IMR-90 (cell line): ENCODE measurements around the gene CALHM1. TPM values are rescaled to one million over a fixed set of nuclear protein-coding genes. Genes with fewer than 3 reads are reported as not detected.

Experiments used
- ATAC-seq: fragments of 200-7000 bp; cut with Tn5 transposase; 2 replicates; pipeline ENCODE4 v1.9.1; 2020; ENCODE audit warnings: low read depth, mild to moderate bottlenecking, moderate library complexity
- BruUV-seq: library from RNA; stranded (reverse); fragments of 400-500 nt; replicated peaks from 2 replicates; lab custom pipeline; 2021; lab: Mats Ljungman, UMichigan
- CTCF ChIA-PET: fragments of 300-600 bp; formaldehyde crosslinking; extraction: SDS; loops from one replicate; lab custom pipeline; 2021; ENCODE audit warnings: antibody characterized with exemption; lab: Yijun Ruan, JAX
- POLR2A ChIA-PET: fragments of 300-600 bp; sonication (Branson Sonifier 250); formaldehyde crosslinking; loops from one replicate; lab custom pipeline; 2022; ENCODE audit warnings: antibody characterized with exemption; ENCODE audit not compliant: unreplicated experiment; lab: Charles Lee
- DNase-seq: peaks from one replicate; pipeline ENCODE4 v3.0.0; 2013
- H2AFZ ChIP-seq: replicated peaks from 2 replicates; pipeline ENCODE3; 2013; ENCODE audit warnings: low read length, mild to moderate bottlenecking; ENCODE audit not compliant: poor library complexity
- H2AK5ac ChIP-seq: 2 replicates; pipeline ENCODE4 v1.6.1; 2013; ENCODE audit warnings: low read depth, low read length, inconsistent platforms
- H2AK9ac ChIP-seq: replicated peaks from 2 replicates; pipeline ENCODE3; 2013; ENCODE audit warnings: mild to moderate bottlenecking, low read depth, low read length, moderate library complexity; ENCODE audit not compliant: poor library complexity
- H2BK120ac ChIP-seq: 2 replicates; pipeline ENCODE4 v1.6.1; 2013; ENCODE audit warnings: low read depth, low read length, inconsistent platforms
- H2BK15ac ChIP-seq: 3 replicates; pipeline ENCODE4 v1.6.1; 2013; ENCODE audit warnings: low read depth, low read length, inconsistent platforms
- H2BK20ac ChIP-seq: 2 replicates; pipeline ENCODE4 v1.6.1; 2013; ENCODE audit warnings: low read depth, mild to moderate bottlenecking, inconsistent platforms, low read length, moderate library complexity
- H2BK5ac ChIP-seq: 2 replicates; pipeline ENCODE4 v1.6.1; 2013; ENCODE audit warnings: mild to moderate bottlenecking, low read depth, low read length, inconsistent platforms; ENCODE audit not compliant: poor library complexity, severe bottlenecking
- H3K14ac ChIP-seq: replicated peaks from 2 replicates; pipeline ENCODE4 v1.6.1; 2013; ENCODE audit warnings: low read depth, low read length, inconsistent platforms
- H3K18ac ChIP-seq: 2 replicates; pipeline ENCODE4 v1.6.1; 2013; ENCODE audit warnings: low read depth, low read length, control low read depth
- H3K23ac ChIP-seq: 2 replicates; pipeline ENCODE4 v1.6.1; 2013; ENCODE audit warnings: low read depth, low read length, inconsistent platforms
- H3K27ac ChIP-seq: 2 replicates; pipeline ENCODE4 v1.5.1; 2013; ENCODE audit warnings: mild to moderate bottlenecking, control low read depth, low read length; ENCODE audit not compliant: insufficient read depth
- H3K27me3 ChIP-seq: 2 replicates; pipeline ENCODE4 v1.6.1; 2013; ENCODE audit warnings: low read length; ENCODE audit not compliant: control insufficient read depth, insufficient read depth
- H3K36me3 ChIP-seq: 2 replicates; pipeline ENCODE4 v1.6.1; 2013; ENCODE audit warnings: low read length, mixed read lengths; ENCODE audit not compliant: control insufficient read depth, insufficient read depth
- H3K4ac ChIP-seq: 2 replicates; pipeline ENCODE4 v1.6.1; 2013; ENCODE audit warnings: low read depth, low read length, inconsistent platforms
- H3K4me1 ChIP-seq: 2 replicates; pipeline ENCODE4 v1.6.1; 2013; ENCODE audit warnings: low read length, mixed read lengths; ENCODE audit not compliant: control insufficient read depth, insufficient read depth
- H3K4me2 ChIP-seq: 2 replicates; pipeline ENCODE4 v1.6.1; 2013; ENCODE audit warnings: low read depth, mild to moderate bottlenecking, control low read depth, low read length, moderate library complexity
- H3K4me3 ChIP-seq: 2 replicates; pipeline ENCODE4 v1.5.1; 2013; ENCODE audit warnings: low read depth, mild to moderate bottlenecking, control low read depth, low read length, moderate library complexity; ENCODE audit not compliant: insufficient read depth
- H3K56ac ChIP-seq: 2 replicates; pipeline ENCODE4 v1.6.1; 2013; ENCODE audit warnings: low read length, inconsistent platforms; ENCODE audit not compliant: insufficient read depth; ENCODE audit errors: extremely low read depth
- H3K79me1 ChIP-seq, 2 experiments: 2 replicates each; pipeline ENCODE4 v1.6.1; 2013; ENCODE audit warnings: low read length in 2 of 2, inconsistent platforms in 1 of 2, low read depth in 1 of 2
- H3K9ac ChIP-seq: 2 replicates; pipeline ENCODE4 v1.6.1; 2013; ENCODE audit warnings: low read depth, low read length, control low read depth
- H3K9me1 ChIP-seq: 2 replicates; pipeline ENCODE4 v1.6.1; 2013; ENCODE audit warnings: low read length, inconsistent platforms; ENCODE audit not compliant: insufficient read depth
- H3K9me3 ChIP-seq: 2 replicates; pipeline ENCODE4 v1.6.1; 2013; ENCODE audit warnings: low read length; ENCODE audit not compliant: control insufficient read depth, insufficient read depth
- H4K20me1 ChIP-seq: 2 replicates; pipeline ENCODE4 v1.6.1; 2013; ENCODE audit warnings: low read length, inconsistent platforms; ENCODE audit not compliant: insufficient read depth
- H4K5ac ChIP-seq: 2 replicates; pipeline ENCODE4 v1.6.1; 2013; ENCODE audit warnings: mild to moderate bottlenecking, low read depth, low read length, control low read depth
- H4K8ac ChIP-seq, 2 experiments: 2 replicates each; pipeline ENCODE4 v1.6.1; 2013; ENCODE audit warnings: low read depth in 2 of 2, low read length in 2 of 2, control low read depth in 1 of 2, inconsistent platforms in 1 of 2
- H4K91ac ChIP-seq: 2 replicates; pipeline ENCODE4 v1.6.1; 2013; ENCODE audit warnings: low read depth, low read length, inconsistent platforms; ENCODE audit not compliant: insufficient read depth
- BHLHE40 ChIP-seq: fragments of 150-350 bp; IDR thresholded peaks from 2 replicates; pipeline ENCODE4 v1.6.1; 2016; ENCODE audit warnings: mild to moderate bottlenecking, low read depth, low read length
- CEBPB ChIP-seq: IDR thresholded peaks from 2 replicates; pipeline ENCODE4 v1.6.1; 2012; ENCODE audit warnings: low read depth, low read length, improper control_type of control experiment
- ELK1 ChIP-seq: fragments of 150-350 bp; IDR thresholded peaks from 2 replicates; pipeline ENCODE4 v1.6.1; 2016; ENCODE audit warnings: low read depth, mild to moderate bottlenecking, low read length, moderate library complexity, borderline replicate concordance
- MAZ ChIP-seq: IDR thresholded peaks from 2 replicates; pipeline ENCODE4 v1.6.1; 2012; ENCODE audit warnings: low read depth, mild to moderate bottlenecking, low read length, improper control_type of control experiment, moderate library complexity, borderline replicate concordance
- MXI1 ChIP-seq: IDR thresholded peaks from 2 replicates; pipeline ENCODE4 v1.6.1; 2012; ENCODE audit warnings: low read depth, mild to moderate bottlenecking, low read length, moderate library complexity, borderline replicate concordance
- NFE2L2 ChIP-seq: fragments of 150-350 bp; IDR thresholded peaks from 2 replicates; pipeline ENCODE4 v1.6.1; 2016; ENCODE audit warnings: low read depth, mild to moderate bottlenecking, low read length
- RCOR1 ChIP-seq: IDR thresholded peaks from 2 replicates; pipeline ENCODE4 v1.6.1; 2012; ENCODE audit warnings: mild to moderate bottlenecking, low read length, improper control_type of control experiment; ENCODE audit not compliant: insufficient replicate concordance
- USF2 ChIP-seq: fragments of 150-350 bp; IDR thresholded peaks from 2 replicates; pipeline ENCODE4 v1.6.1; 2017; ENCODE audit warnings: mild to moderate bottlenecking, antibody characterized with exemption, low read length, low read depth
- WGBS, 2 experiments: methylation state at CpG; one replicate each; pipeline versions ENCODE4 v1.1.5 to v1.1.7; 2013; ENCODE audit warnings: missing lambda C conversion rate in 2 of 2; ENCODE audit not compliant: insufficient read length in 1 of 2; ENCODE audit errors: extremely low coverage in 2 of 2; 5-methylcytosine and 5-hydroxymethylcytosine counted together
- dilution Hi-C: fragments of 300-500 bp; cut with HindIII; formaldehyde crosslinking; loops from one replicate; pipeline ENCODE4 v1.14.3; 2018; ENCODE audit warnings: low sequenced_read_pairs; ENCODE audit not compliant: unreplicated experiment
- in situ Hi-C: fragments of 300-500 bp; cut with MboI; formaldehyde crosslinking; loops from 3 replicates; pipeline ENCODE4 v1.14.3; 2019; ENCODE audit warnings: low sequenced_read_pairs, inconsistent platforms, mixed read lengths
- intact Hi-C: fragments of 100-400 bp; cut with micrococcal nuclease; formaldehyde crosslinking; loops from 2 replicates; pipeline ENCODE4 v1.10.0; 2022
- polyA plus RNA-seq, 3 experiments: library from polyadenylated mRNA; depleted of rRNA; stranded (reverse); fragments of >200 nt; gene quantifications; 2 replicates each; pipeline ENCODE4 v1.2.3, GENCODE V29; 2012; ENCODE audit warnings: low replicate concordance in 1 of 3
- total RNA-seq: library from RNA; depleted of rRNA; stranded (reverse); fragments of >200 nt; gene quantifications from 2 replicates; pipeline ENCODE4 v1.2.3, GENCODE V29; 2012

Gene CALHM1
- total and polyA plus RNA-seq, 2 of the 4 experiments (the other 2 are of a cell fraction), result not detected

GRCh38 chr10:103495321-103495720 is 36.6 kb upstream of the CALHM1 start:
- ATAC-seq (no peak), DNase-seq (no peak)
- dilution Hi-C loops (no loop called here), in situ Hi-C loops (loop anchor here (10.0 kb wide), 1 partner anchor 189 kb away; no protein-coding TSS in a partner anchor), intact Hi-C loops (no loop called here)
- H3K18ac ChIP-seq, result no peak overlapping the region
- H4K20me1 ChIP-seq, result peaks cover 16% of the 10 kb centered on the region; the same call in 1 of the 2 replicates
- no peak overlapping the region for H3K4me2 ChIP-seq
- no peak overlapping the region for H3K56ac ChIP-seq
- no CpG with 5 or more reads among the region's 3 CpGs for WGBS, 2 experiments
- H2BK20ac ChIP-seq, result no peak overlapping the region
- H2AK9ac ChIP-seq, result no peak overlapping the region
- ChIA-PET CTCF (interaction anchor here (1.2 kb wide), 1 partner anchor 12 kb away, joined by 3 read pairs; no protein-coding TSS in a partner anchor), POLR2A (no interaction called here)
- no peak overlapping the region for H2AFZ ChIP-seq
- H3K27ac ChIP-seq, result no peak overlapping the region
- no peak overlapping the region for H3K23ac ChIP-seq
- no peak overlapping the region for H3K4me3 ChIP-seq
- H3K9me1 ChIP-seq, result peaks cover 9% of the 10 kb centered on the region; the same call in 1 of the 2 replicates
- peaks cover 74% of the 10 kb centered on the region for H3K27me3 ChIP-seq
- H3K4me1 ChIP-seq, result peaks cover 19% of the 10 kb centered on the region
- no peak overlapping the region for H3K14ac ChIP-seq
- no peak overlapping the region for H2BK15ac ChIP-seq
- no peak overlapping the region for H3K9ac ChIP-seq
- H2AK5ac ChIP-seq, result no peak overlapping the region
- no peak overlapping the region for H4K91ac ChIP-seq
- H3K9me3 ChIP-seq, result no peaks in the 10 kb centered on the region
- no peak overlapping the region for H3K4ac ChIP-seq
- no peak overlapping the region for H4K8ac ChIP-seq
- H3K79me1 ChIP-seq, result no peaks in the 10 kb centered on the region
- no peak overlapping the region for H2BK5ac ChIP-seq
- H2BK120ac ChIP-seq, result no peak overlapping the region
- BruUV-seq, result no TSS peak
- H3K36me3 ChIP-seq, result no peaks in the 10 kb centered on the region
- TF ChIP-seq MXI1, result no peak
- no peak for TF ChIP-seq CEBPB
- no peak for TF ChIP-seq ELK1
- TF ChIP-seq USF2, result no peak
- TF ChIP-seq RCOR1, result no peak
- no peak for TF ChIP-seq NFE2L2
- TF ChIP-seq MAZ, result no peak
- TF ChIP-seq BHLHE40, result no peak
- H4K5ac ChIP-seq, result no peak overlapping the region
